Esophagus muscularis mucosa (tissue), 4 donors: ENCODE data around the gene SPATA20. TPM values are rescaled to one million over a fixed set of nuclear protein-coding genes. Genes with fewer than 3 reads are reported as not detected.

Source experiments
- DNase-seq: peaks from one replicate; pipeline ENCODE4 v3.0.0-alpha.2; 2017; ENCODE audit errors: extremely low spot score
- H3K27ac ChIP-seq, 4 donors: fragments of 200-600 bp; sonication (generic); replicated peaks in 1 of 4; 1 replicate in 3 of 4; 2 replicates in 1 of 4; pipeline ENCODE4 v1.5.1; 2016 to 2019; ENCODE audit warnings: mild to moderate bottlenecking in 1 of 4
- H3K27me3 ChIP-seq, 4 donors: fragments of 200-600 bp; sonication (generic); one replicate each; pipeline versions ENCODE4 v1.5.1 to v1.6.0; 2016 to 2019
- H3K36me3 ChIP-seq, 4 donors: fragments of 200-600 bp; sonication (generic); one replicate each; pipeline ENCODE4 v1.5.1; 2016 to 2019
- H3K4me1 ChIP-seq, 4 donors: fragments of 200-600 bp; sonication (generic); one replicate each; pipeline ENCODE4 v1.5.1; 2016 to 2019
- H3K4me3 ChIP-seq, 4 donors: fragments of 200-600 bp; sonication (generic); 1 replicate in 2 of 4; 2 replicates in 2 of 4; pipeline ENCODE4 v1.5.1; 2016 to 2019; ENCODE audit warnings: mild to moderate bottlenecking in 4 of 4, moderate library complexity in 1 of 4
- H3K9me3 ChIP-seq, 4 donors: fragments of 200-600 bp; sonication (generic); 1 replicate in 3 of 4; 2 replicates in 1 of 4; pipeline ENCODE4 v1.5.1; 2016 to 2019
- CTCF ChIP-seq, 3 experiments: fragments of 200-600 bp in 2 of 3; fragments of 450-650 bp in 1 of 3; sonication (generic) in 2 of 3; IDR thresholded peaks; one replicate each; pipeline ENCODE4 v1.5.1; 2017 to 2019; ENCODE audit warnings: antibody characterized with exemption in 3 of 3, mild to moderate bottlenecking in 2 of 3, moderate library complexity in 1 of 3
- EP300 ChIP-seq: sonication (generic); formaldehyde crosslinking; IDR thresholded peaks from one replicate; pipeline ENCODE4 v1.6.1; 2017; ENCODE audit warnings: antibody characterized with exemption
- POLR2A ChIP-seq: fragments of 450-650 bp; IDR thresholded peaks from one replicate; pipeline ENCODE4 v1.6.1; 2017; ENCODE audit warnings: antibody characterized with exemption, moderate library complexity, mild to moderate bottlenecking, low read depth
- POLR2AphosphoS5 ChIP-seq, 2 donors: sonication (generic); formaldehyde crosslinking; IDR thresholded peaks; one replicate each; pipeline ENCODE4 v1.6.1; 2017; ENCODE audit warnings: antibody characterized with exemption in 2 of 2
- WGBS: methylation state at CpG from one replicate; pipeline ENCODE4 v1.1.5; 2018; 5-methylcytosine and 5-hydroxymethylcytosine counted together
- intact Hi-C: fragments of 100-400 bp; cut with DNase I; formaldehyde crosslinking; loops from one replicate; pipeline ENCODE4 v1.15.1; 2023
- total RNA-seq, 4 donors: library from RNA; depleted of rRNA; stranded (reverse); fragments of >200 nt; gene quantifications; one replicate each; pipeline versions ENCODE4 v1.1.0 to v1.2.1, GENCODE V29; 2016

SPATA20 gene
- total RNA-seq, 4 donors from 2014 or later: 44.1 to 64.4 (median 54.6) TPM

DNA sequence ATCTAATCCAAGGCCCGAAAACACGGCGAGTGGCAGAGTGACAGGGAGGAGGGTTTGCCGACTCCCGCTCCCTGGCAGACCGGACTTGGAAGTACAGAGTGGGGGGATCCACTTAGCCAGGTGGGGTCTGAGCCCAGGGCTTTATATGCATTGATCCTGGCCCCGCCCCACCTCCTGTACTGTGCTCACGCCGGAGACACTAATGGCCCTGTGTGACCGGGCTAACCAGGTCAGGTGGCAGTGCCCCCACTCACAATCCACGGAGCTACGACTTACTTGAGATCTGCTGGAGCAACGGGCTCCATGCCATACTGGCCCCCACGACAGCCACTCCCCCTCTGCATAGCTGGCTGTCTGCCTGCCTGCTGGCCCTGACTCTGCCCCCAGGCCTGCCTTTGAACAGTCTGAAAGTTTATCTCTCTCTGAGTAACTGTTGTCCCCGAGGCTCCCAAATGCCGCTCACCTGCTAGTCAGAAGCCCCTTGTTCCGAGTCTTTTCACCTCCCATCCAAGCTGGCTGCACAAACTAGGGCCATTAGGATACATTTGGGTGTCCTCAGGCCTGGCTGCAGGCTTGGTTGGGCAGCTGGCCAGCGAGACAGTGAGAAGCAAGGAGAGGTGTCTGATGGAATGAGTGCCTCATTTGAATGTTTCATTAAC is 41.5 kb downstream of the SPATA20 start:
- H3K4me3 ChIP-seq: no peak overlapping the region
- WGBS: 65% methylated on average over 18 of the region's 18 CpGs
- H3K27ac ChIP-seq: no peak overlapping the region
- H3K4me1 ChIP-seq: peaks cover 19 to 27% (median 24%) of the 10 kb centered on the region in 4 donors
- TF ChIP-seq POLR2A: no peak
- TF ChIP-seq CTCF (IDR thresholded peaks at IDR 0.05): no peak
- no peak for TF ChIP-seq POLR2AphosphoS5 (IDR thresholded peaks at IDR 0.05)
- TF ChIP-seq EP300: no peak
- H3K9me3 ChIP-seq: no peaks in the 10 kb centered on the region
- H3K36me3 ChIP-seq: no peaks in the 10 kb centered on the region
- intact Hi-C loops: no loop called here
- no peak for DNase-seq
- no peaks in the 10 kb centered on the region for H3K27me3 ChIP-seq

DNA sequence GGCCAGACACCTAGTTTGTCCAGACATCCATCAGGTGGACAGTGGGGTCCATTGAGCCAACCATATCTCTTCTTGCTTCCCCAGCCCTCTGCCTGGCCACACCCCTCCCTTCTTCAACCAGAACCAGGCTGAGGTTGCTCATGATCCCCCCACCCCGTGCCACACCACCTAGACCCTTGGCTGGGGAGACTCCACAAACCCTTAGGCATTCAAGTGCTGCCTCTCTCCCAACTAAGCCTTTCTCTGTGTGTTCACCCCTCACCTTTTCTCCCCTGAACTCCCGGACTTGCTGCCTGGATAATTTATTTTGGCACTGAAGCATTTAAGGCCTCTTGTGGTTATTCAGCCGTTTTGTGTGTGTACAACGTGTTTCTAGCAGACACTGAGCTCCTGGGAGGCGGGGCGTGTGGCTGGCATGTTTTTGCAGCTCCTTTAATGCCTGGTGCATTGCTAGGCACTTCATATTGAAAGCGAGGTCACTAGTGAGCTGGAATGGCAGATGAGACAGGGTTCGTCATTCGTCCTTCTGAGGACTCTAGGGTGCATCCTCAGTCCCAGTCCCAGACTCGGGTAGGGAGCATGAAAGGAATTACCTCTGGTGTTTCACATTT is 42.2 kb downstream of the SPATA20 start:
- H3K4me1 ChIP-seq: peaks cover 19 to 27% (median 24%) of the 10 kb centered on the region in 4 donors
- no peaks in the 10 kb centered on the region for H3K27me3 ChIP-seq
- WGBS: 63% methylated on average over 9 of the region's 10 CpGs
- DNase-seq: no peak
- intact Hi-C loops: no loop called here
- no peak overlapping the region for H3K4me3 ChIP-seq
- no peaks in the 10 kb centered on the region for H3K9me3 ChIP-seq
- no peaks in the 10 kb centered on the region for H3K36me3 ChIP-seq
- no peak overlapping the region for H3K27ac ChIP-seq
- TF ChIP-seq POLR2AphosphoS5 (IDR thresholded peaks at IDR 0.05): no peak
- no peak for TF ChIP-seq EP300
- no peak for TF ChIP-seq POLR2A
- no peak for TF ChIP-seq CTCF (IDR thresholded peaks at IDR 0.05)

- no peak overlapping the region for H3K4me3 ChIP-seq
- no peaks in the 10 kb centered on the region for H3K27me3 ChIP-seq
- TF ChIP-seq CTCF (IDR thresholded peaks at IDR 0.05) (no peak), POLR2A (no peak), POLR2AphosphoS5 (IDR thresholded peaks at IDR 0.05) (no peak), EP300 (no peak)
- WGBS: 98% methylated on average over 12 of the region's 24 CpGs
- no peak overlapping the region for H3K27ac ChIP-seq
- no peaks in the 10 kb centered on the region for H3K9me3 ChIP-seq
- H3K4me1 ChIP-seq: peaks cover 19 to 27% (median 24%) of the 10 kb centered on the region in 4 donors
- intact Hi-C loops: no loop called here
- no peak for DNase-seq
- no peaks in the 10 kb centered on the region for H3K36me3 ChIP-seq
Observed at GRCh38 chr17:50590946-50591737, 44.2 kb downstream of the SPATA20 start.

DNA sequence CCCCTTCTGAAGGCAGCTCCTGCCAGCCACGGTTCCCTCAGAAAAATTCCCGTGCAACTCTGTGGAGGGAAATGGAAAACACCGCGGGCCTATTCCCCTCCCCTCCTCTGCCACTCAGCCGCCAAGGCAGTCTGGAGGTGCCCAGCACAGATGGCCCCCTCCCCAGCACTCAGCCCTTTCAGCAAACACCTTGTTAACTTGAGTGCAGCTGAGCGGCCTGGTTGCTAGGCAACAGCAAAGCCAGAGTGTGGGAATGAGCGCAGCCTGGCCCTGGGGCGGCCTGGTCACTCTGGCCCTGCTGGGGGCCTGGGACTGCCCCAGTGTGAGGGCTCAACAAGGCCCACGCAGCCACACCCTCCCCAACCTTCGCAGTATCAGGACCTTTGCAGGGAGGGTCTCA is 46.3 kb downstream of the SPATA20 start:
- no peaks in the 10 kb centered on the region for H3K27me3 ChIP-seq
- H3K9me3 ChIP-seq: no peaks in the 10 kb centered on the region
- H3K36me3 ChIP-seq: no peaks in the 10 kb centered on the region
- no peak for TF ChIP-seq EP300
- TF ChIP-seq CTCF (IDR thresholded peaks at IDR 0.05): no peak
- TF ChIP-seq POLR2A: no peak
- no peak for TF ChIP-seq POLR2AphosphoS5 (IDR thresholded peaks at IDR 0.05)
- 61% methylated on average over 6 of the region's 10 CpGs for WGBS
- peaks cover 19 to 25% (median 22%) of the 10 kb centered on the region in 4 donors for H3K4me1 ChIP-seq
- H3K27ac ChIP-seq: no peak overlapping the region
- no peak overlapping the region for H3K4me3 ChIP-seq
- DNase-seq: no peak
- intact Hi-C loops: no loop called here
